Measurements from ENCODE around the gene CCNF.

- TF ChIP-seq, protein P1, sequence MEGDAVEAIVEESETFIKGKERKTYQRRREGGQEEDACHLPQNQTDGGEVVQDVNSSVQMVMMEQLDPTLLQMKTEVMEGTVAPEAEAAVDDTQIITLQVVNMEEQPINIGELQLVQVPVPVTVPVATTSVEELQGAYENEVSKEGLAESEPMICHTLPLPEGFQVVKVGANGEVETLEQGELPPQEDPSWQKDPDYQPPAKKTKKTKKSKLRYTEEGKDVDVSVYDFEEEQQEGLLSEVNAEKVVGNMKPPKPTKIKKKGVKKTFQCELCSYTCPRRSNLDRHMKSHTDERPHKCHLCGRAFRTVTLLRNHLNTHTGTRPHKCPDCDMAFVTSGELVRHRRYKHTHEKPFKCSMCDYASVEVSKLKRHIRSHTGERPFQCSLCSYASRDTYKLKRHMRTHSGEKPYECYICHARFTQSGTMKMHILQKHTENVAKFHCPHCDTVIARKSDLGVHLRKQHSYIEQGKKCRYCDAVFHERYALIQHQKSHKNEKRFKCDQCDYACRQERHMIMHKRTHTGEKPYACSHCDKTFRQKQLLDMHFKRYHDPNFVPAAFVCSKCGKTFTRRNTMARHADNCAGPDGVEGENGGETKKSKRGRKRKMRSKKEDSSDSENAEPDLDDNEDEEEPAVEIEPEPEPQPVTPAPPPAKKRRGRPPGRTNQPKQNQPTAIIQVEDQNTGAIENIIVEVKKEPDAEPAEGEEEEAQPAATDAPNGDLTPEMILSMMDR (conservative IDR thresholded peaks at IDR 0.05; ENCODE audit: low read depth, low read length) = no peak
- TF ChIP-seq POLR2A (IDR thresholded peaks at IDR 0.05; ENCODE audit: low read depth, low read length) (no peak), RFX5 (IDR thresholded peaks at IDR 0.05; ENCODE audit: low read depth, low read length) (no peak), RAD21 (IDR thresholded peaks at IDR 0.05; ENCODE audit: low read length) (no peak), SMC3 (IDR thresholded peaks at IDR 0.05; ENCODE audit: low read depth, low read length) (no peak), ELK1 (IDR thresholded peaks at IDR 0.05; ENCODE audit: borderline replicate concordance, low read depth, low read length) (no peak), MAFK (IDR thresholded peaks at IDR 0.05; ENCODE audit: low read depth, low read length) (no peak), MXI1 (IDR thresholded peaks at IDR 0.05; ENCODE audit: borderline replicate concordance, low read depth, low read length) (no peak), CEBPB (IDR thresholded peaks at IDR 0.05; ENCODE audit: low read depth, low read length) (no peak), MAZ (IDR thresholded peaks at IDR 0.05; ENCODE audit: borderline replicate concordance, low read depth, low read length) (no peak), NFE2L2 (IDR thresholded peaks at IDR 0.05; ENCODE audit: low read depth, low read length) (no peak), FOS (IDR thresholded peaks at IDR 0.05; ENCODE audit: low read depth, low read length) (no peak), BHLHE40 (IDR thresholded peaks at IDR 0.05; ENCODE audit: low read depth, low read length) (no peak)
- TF ChIP-seq, protein P2, sequence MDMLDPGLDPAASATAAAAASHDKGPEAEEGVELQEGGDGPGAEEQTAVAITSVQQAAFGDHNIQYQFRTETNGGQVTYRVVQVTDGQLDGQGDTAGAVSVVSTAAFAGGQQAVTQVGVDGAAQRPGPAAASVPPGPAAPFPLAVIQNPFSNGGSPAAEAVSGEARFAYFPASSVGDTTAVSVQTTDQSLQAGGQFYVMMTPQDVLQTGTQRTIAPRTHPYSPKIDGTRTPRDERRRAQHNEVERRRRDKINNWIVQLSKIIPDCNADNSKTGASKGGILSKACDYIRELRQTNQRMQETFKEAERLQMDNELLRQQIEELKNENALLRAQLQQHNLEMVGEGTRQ (IDR thresholded peaks at IDR 0.05; ENCODE audit: low read depth, low read length) = no peak
These were observed 1.7 kb upstream of the CCNF start for GRCh38 chr16:2427526-2427925.

Measured in IMR-90 (cell line).